GM21367 (cell line): ENCODE measurements around the gene ZCCHC7.
"Not testable (repeated sequence)": the region's sequence is repeated elsewhere in the genome, so short reads cannot be mapped to it uniquely, and the experiment has no call there.

Experiments used
- ATAC-seq: cut with Tn5 transposase; IDR thresholded peaks from one replicate; pipeline ENCODE4 v1.9.1; 2021; ENCODE audit not compliant: unreplicated experiment

ZCCHC7 gene

DNA sequence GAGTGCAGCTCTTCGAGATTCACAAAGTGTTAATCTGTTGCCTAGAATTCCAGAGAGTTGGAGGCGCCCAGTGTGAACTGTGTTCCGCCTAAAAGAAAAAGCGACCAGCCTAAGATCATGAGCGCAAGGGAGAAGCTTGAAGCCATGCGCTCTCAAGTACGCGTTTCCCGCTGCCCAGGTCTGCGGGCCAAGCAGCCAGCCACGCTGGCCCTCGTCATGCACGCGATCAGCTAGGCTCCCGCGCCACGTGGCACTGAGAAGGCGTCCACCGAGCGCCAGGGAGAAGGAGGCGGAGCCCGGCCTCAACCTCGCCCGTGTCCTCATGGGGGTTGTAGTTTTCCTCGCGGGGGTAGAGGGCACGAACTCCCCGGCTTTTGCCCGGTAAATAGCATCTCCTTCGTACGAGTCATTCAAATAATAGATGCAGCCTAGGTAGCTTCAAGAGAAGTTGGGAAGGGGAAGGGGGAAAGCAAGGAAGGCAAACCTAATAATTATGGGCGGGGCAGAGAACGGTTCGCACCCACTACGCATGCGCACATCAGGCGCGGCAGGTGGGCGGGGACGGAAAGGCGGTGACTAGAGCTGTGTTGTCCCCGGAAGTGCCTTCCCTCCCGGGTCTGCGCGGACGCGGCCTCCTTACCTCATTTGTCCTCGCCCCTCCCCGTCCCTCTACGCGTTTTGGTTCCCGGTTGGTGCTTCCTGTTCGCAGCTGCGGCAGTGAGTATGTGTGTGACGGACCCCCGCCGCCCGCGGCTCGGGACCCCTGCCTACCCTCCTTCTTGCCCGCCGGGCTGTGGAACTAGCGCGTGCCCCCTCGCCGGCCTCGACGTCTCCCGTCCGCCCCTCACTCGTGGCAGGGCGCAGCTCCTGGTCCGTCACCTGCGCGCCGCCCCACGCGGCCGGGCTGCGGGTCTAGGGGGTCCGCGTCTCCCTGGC, at the start of gene ZCCHC7:
Gene ZCCHC7 (plus strand): TSS at position 668 of the 936 bp plus-strand sequence.
- peak; percentile 81 for ATAC-seq

DNA sequence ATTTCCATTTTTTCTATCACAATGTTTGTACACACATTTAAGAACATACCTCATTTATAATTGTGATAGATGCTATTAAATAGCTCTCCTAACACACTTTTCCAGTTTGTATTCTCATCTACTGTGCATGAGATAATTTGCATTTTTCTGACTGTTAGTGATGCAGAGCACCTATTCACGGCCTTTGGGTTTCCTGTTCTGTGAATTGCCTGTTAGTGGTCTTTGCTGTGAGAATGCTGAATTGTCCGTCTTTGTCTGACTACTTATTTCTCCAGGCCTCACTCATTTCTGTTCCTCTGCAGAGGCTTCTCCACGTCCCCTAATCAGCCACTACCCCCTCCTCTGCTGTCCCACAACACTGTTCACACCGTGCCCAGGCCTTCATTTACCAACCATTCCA, 45.6 kb upstream of the ZCCHC7 start:
- not testable (repeated sequence) for ATAC-seq

GRCh38 chr9:37079370-37080164, 40.8 kb upstream of the ZCCHC7 start:
- ATAC-seq: peak; percentile 80

DNA sequence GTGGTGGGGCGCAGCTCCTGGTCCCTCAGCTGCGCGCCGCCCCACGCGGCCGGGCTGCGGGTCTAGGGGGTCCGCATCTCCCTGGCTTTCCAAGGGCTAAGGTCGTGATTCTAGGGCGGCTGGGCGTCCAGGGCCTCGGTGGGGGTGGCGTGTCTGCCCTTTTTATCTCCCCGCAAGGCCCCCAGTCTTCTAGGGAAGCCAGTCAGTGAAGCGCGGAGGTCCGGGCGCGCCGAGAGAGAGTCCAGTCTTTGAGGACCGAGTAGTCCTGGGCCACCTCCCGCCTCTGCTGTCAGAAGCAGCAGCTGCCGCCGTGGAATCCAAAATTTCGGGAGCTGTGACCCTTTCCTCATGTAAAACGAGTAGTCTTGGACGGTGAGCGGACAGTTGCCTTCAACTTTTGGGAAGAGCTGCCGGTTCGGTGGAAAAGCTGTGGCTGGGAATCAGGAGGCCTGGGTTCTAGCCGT, 40.2 kb upstream of the ZCCHC7 start:
- not testable (repeated sequence) for ATAC-seq

GRCh38 chr9:37081507-37081906, 38.9 kb upstream of the ZCCHC7 start:
- not testable (repeated sequence) for ATAC-seq

- ATAC-seq: no peak
These were observed 38.1 kb upstream of the ZCCHC7 start for GRCh38 chr9:37082214-37082765.

- ATAC-seq: no peak
These were observed 36.7 kb upstream of the ZCCHC7 start for GRCh38 chr9:37083654-37084053.

GRCh38 chr9:37085233-37085632, 35.1 kb upstream of the ZCCHC7 start:
- ATAC-seq: no peak

GRCh38 chr9:37092714-37093295, 27.6 kb upstream of the ZCCHC7 start:
- ATAC-seq: not testable (repeated sequence)

- ATAC-seq: no peak
These were observed 25.6 kb upstream of the ZCCHC7 start for GRCh38 chr9:37094751-37095150.

GRCh38 chr9:37096628-37097027, 23.7 kb upstream of the ZCCHC7 start:
- ATAC-seq: no peak

DNA sequence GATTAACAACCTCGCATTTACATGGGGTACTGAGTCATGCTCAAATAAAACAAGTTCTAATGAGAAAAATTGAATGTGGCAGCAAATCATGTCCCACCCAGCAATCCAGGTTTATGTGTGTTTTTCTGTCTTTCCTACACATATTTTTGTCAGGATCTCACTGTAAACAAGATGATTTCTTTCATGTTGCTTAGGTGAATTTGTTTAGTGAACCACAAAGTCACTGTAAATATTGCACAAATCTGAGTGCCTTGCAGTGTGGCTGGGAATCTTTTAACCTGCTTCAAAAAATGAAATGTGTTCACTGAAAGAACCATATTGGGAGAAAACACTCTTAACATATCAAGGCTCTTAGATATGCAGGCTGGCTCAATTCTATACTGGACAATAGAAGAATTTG, 23.1 kb upstream of the ZCCHC7 start:
- ATAC-seq: no peak

- ATAC-seq: no peak
These were observed 20.0 kb upstream of the ZCCHC7 start for GRCh38 chr9:37100327-37100726.

DNA sequence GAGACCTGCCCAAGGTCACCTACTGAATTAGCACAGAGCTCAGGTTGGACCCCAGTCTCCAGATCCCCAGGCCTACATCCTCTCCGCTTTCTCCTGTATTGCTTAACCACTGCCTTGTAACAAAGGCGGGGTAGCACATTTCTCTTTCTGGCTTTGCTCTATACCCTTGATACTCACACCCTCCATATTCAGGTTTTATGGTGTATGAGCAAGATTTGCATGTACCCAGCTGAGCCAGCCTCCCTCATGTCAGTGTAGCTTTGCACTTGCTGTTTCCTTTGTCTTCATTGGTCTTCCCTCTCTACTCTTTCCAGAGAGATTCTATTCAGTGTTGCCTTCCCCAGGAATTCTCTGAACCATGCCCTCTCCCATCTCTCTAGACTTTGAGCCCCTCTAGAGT, 19.6 kb upstream of the ZCCHC7 start:
- no peak for ATAC-seq

- no peak for ATAC-seq
These were observed 17.9 kb upstream of the ZCCHC7 start for GRCh38 chr9:37102486-37102885.

- no peak for ATAC-seq
These were observed 16.0 kb upstream of the ZCCHC7 start for GRCh38 chr9:37104183-37104889.

GRCh38 chr9:37105234-37105633, 15.1 kb upstream of the ZCCHC7 start:
- ATAC-seq: no peak

DNA sequence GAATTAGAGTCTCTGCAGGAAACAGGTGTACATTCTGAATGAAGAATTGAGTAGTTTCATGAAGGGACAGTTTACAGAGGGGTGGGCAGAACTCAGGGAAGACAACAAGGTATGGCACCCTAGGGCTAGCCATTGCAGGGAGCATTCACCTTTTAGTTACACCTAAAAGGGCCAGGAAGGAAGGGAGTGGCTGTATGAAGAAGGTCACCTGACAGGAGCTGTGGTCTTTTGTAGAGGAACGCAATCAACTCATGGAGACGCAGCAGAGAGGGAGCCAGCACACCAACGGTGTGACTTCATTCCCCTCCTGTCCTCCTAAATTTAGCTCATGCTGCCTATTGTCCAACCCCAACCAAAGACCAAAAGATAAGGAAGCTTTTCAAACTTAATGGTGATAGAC, 12.7 kb upstream of the ZCCHC7 start:
- no peak for ATAC-seq

GRCh38 chr9:37114442-37114841, 5.9 kb upstream of the ZCCHC7 start:
- ATAC-seq: not testable (repeated sequence)

DNA sequence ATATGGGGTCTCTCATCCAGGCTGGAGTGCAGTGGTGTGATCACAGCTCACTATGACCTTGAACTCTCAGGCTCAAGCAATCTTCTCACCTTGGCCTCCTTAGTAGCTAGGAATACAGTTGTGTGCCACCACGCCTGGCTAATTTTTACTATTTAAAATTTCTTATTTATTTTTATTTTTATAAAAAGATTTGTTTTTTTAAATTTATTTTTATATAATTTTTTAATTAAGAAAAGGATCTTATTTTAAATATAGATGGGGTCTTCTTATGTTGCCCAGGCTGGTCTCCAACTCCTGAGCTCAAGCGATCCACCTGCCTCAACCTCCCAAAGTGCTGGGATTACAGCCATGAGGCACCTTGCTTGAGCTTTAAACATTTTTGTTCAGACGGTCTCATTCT, 2.4 kb upstream of the ZCCHC7 start:
- no peak for ATAC-seq
